WERI-Rb-1 (cell line): ENCODE data around the gene SKI.

Experiments
- DNase-seq: peaks from one replicate; pipeline ENCODE4 v3.0.0-alpha.2; 2020
- H3K27ac ChIP-seq: fragments of 250-450 bp; sonication (Bioruptor Pico); 2 replicates; pipeline ENCODE4 v1.5.1; 2020; ENCODE audit warnings: mild to moderate bottlenecking, moderate library complexity
- H3K27me3 ChIP-seq: fragments of 250-450 bp; sonication (Bioruptor Pico); 2 replicates; pipeline ENCODE4 v1.5.1; 2021; ENCODE audit warnings: mild to moderate bottlenecking, low read depth, moderate library complexity; ENCODE audit not compliant: insufficient read depth, severe bottlenecking
- H3K36me3 ChIP-seq: fragments of 250-450 bp; sonication (Bioruptor Pico); 2 replicates; pipeline ENCODE4 v1.5.1; 2020; ENCODE audit warnings: mild to moderate bottlenecking, moderate library complexity
- H3K4me3 ChIP-seq: 2 replicates; pipeline ENCODE4 v1.5.1; 2011; ENCODE audit warnings: low read depth, mild to moderate bottlenecking, control low read depth, low read length
- H3K9me3 ChIP-seq: fragments of 250-450 bp; sonication (Bioruptor Pico); 2 replicates; pipeline ENCODE4 v1.5.1; 2021; ENCODE audit warnings: mild to moderate bottlenecking, moderate library complexity; ENCODE audit not compliant: severe bottlenecking
- TF ChIP-seq, protein P1 (sequence below): IDR thresholded peaks from 2 replicates; pipeline ENCODE4 v1.5.1; 2011; ENCODE audit warnings: low read depth, mild to moderate bottlenecking, control low read depth, inconsistent platforms, low read length

SKI gene

GRCh38 chr1:2288311-2288710 lies 60.2 kb downstream of the SKI start:
- Histone ChIP-seq H3K36me3 (no peaks in the 10 kb centered on the region; the same call in 1 of the 2 replicates), H3K4me3 (no peak overlapping the region), H3K27ac (no peak overlapping the region), H3K9me3 (no peaks in the 10 kb centered on the region), H3K27me3 (no peaks in the 10 kb centered on the region)
- no peak for DNase-seq
- TF ChIP-seq, protein P1, sequence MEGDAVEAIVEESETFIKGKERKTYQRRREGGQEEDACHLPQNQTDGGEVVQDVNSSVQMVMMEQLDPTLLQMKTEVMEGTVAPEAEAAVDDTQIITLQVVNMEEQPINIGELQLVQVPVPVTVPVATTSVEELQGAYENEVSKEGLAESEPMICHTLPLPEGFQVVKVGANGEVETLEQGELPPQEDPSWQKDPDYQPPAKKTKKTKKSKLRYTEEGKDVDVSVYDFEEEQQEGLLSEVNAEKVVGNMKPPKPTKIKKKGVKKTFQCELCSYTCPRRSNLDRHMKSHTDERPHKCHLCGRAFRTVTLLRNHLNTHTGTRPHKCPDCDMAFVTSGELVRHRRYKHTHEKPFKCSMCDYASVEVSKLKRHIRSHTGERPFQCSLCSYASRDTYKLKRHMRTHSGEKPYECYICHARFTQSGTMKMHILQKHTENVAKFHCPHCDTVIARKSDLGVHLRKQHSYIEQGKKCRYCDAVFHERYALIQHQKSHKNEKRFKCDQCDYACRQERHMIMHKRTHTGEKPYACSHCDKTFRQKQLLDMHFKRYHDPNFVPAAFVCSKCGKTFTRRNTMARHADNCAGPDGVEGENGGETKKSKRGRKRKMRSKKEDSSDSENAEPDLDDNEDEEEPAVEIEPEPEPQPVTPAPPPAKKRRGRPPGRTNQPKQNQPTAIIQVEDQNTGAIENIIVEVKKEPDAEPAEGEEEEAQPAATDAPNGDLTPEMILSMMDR, result no peak

GRCh38 chr1:2288816-2289536 lies 60.9 kb downstream of the SKI start:
- H3K36me3 ChIP-seq, result no peaks in the 10 kb centered on the region; the same call in none of the 2 replicates
- TF ChIP-seq, protein P1, result no peak
- H3K27me3 ChIP-seq, result no peaks in the 10 kb centered on the region
- DNase-seq, result no peak
- no peak overlapping the region for H3K4me3 ChIP-seq
- H3K27ac ChIP-seq, result no peak overlapping the region
- H3K9me3 ChIP-seq, result no peaks in the 10 kb centered on the region

DNA sequence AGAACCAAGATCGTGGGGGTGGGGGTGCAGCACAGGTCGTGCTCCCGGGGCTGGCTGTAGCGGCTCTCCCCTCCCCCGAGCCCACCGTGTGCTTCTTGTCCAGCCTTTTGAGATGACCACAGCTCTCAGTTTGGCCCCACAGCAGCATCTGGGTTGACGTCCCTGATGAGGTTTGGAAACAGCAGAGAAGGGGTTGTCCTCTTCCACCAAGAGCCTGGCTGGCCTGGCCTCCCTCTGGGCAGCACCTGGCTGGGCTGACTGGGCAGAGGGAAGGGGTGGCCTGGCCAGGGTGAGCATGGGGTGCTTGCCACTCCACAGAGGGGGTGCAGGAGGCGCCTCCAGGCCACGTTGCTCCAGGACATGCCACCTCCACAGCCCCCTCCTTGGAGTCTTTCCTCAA lies 61.5 kb downstream of the SKI start:
- no peak overlapping the region for H3K4me3 ChIP-seq
- no peak overlapping the region for H3K27ac ChIP-seq
- TF ChIP-seq, protein P1, result no peak
- DNase-seq, result no peak
- H3K9me3 ChIP-seq, result no peaks in the 10 kb centered on the region
- no peaks in the 10 kb centered on the region for H3K27me3 ChIP-seq
- no peaks in the 10 kb centered on the region; the same call in none of the 2 replicates for H3K36me3 ChIP-seq

- Histone ChIP-seq H3K27ac (no peak overlapping the region), H3K9me3 (no peaks in the 10 kb centered on the region), H3K4me3 (no peak overlapping the region), H3K27me3 (no peaks in the 10 kb centered on the region), H3K36me3 (no peaks in the 10 kb centered on the region; the same call in 1 of the 2 replicates)
- TF ChIP-seq, protein P1, result no peak
- no peak for DNase-seq
These were observed 62.1 kb downstream of the SKI start for GRCh38 chr1:2290171-2290578.

- H3K27me3 ChIP-seq, result no peaks in the 10 kb centered on the region
- H3K27ac ChIP-seq, result no peak overlapping the region
- H3K4me3 ChIP-seq, result no peak overlapping the region
- TF ChIP-seq, protein P1, result no peak
- DNase-seq, result no peak
- H3K9me3 ChIP-seq, result no peaks in the 10 kb centered on the region
- H3K36me3 ChIP-seq, result no peaks in the 10 kb centered on the region; the same call in 1 of the 2 replicates
These were observed 62.7 kb downstream of the SKI start for GRCh38 chr1:2290595-2291510.
